Adrenal gland (tissue), 12 donors: ENCODE results near the gene PLXNA2. TPM values are rescaled to one million over a fixed set of nuclear protein-coding genes. Genes with fewer than 3 reads are reported as not detected.

Experiments
- DNase-seq, 7 donors: peaks; one replicate each; pipeline ENCODE4 v3.0.0-alpha.2; 2019 to 2020
- H3K27ac ChIP-seq, 5 donors: fragments of 200-600 bp; sonication (generic) in 4 of 5; 1 replicate in 3 of 5; 2 replicates in 2 of 5; pipeline versions ENCODE4 v1.5.1 to v1.8.0; 2016 to 2020; ENCODE audit warnings: mild to moderate bottlenecking in 1 of 5
- H3K27me3 ChIP-seq: fragments of 200-600 bp; 2 replicates; pipeline ENCODE4 v1.8.0; 2021
- H3K36me3 ChIP-seq, 2 donors: fragments of 200-600 bp; replicated peaks in 1 of 2; 1 replicate in 1 of 2; 2 replicates in 1 of 2; pipeline versions ENCODE4 v1.5.1 to v1.8.0; 2018 to 2022
- H3K4me1 ChIP-seq, 2 donors: fragments of 200-600 bp; replicated peaks in 1 of 2; 1 replicate in 1 of 2; 2 replicates in 1 of 2; pipeline versions ENCODE4 v1.5.1 to v1.8.0; 2018 to 2021
- H3K4me3 ChIP-seq, 4 donors: fragments of 200-600 bp; sonication (generic) in 3 of 4; one replicate each; pipeline ENCODE4 v1.5.1; 2016 to 2018
- H3K9me3 ChIP-seq, 3 donors: fragments of 200-600 bp; sonication (generic) in 1 of 3; replicated peaks in 1 of 3; 1 replicate in 2 of 3; 2 replicates in 1 of 3; pipeline versions ENCODE4 v1.5.1 to v1.8.0; 2016 to 2021
- POLR2A ChIP-seq, 2 donors: fragments of 450-650 bp; IDR thresholded peaks; one replicate each; pipeline ENCODE4 v1.6.1; 2017; ENCODE audit warnings: antibody characterized with exemption in 2 of 2, mild to moderate bottlenecking in 2 of 2, moderate library complexity in 1 of 2
- WGBS, 4 donors: extraction: QIAGEN DNeasy Blood & Tissue Kit in 2 of 4; methylation state at CpG; one replicate each; pipeline versions ENCODE4 v1.1.5 to v1.1.7; 2013 to 2017; 5-methylcytosine and 5-hydroxymethylcytosine counted together
- intact Hi-C, 2 donors: fragments of 100-400 bp; cut with DNase I; formaldehyde crosslinking; loops; one replicate each; pipeline versions ENCODE4 v1.14.1 to v1.15.0; 2022 to 2023
- polyA plus RNA-seq, 3 donors: library from polyadenylated mRNA; stranded (reverse); fragments of 200-250 nt in 2 of 3; fragments of 350-450 nt in 1 of 3; fragmentation: Illumina TruSeq in 1 of 3; extraction: RNeasy Lipid Tissue Mini Kit (QIAGEN cat#74804) in 1 of 3; gene quantifications; one replicate each; pipeline ENCODE4 v1.2.3, GENCODE V29; 2013 to 2014
- total RNA-seq, 9 donors: library from RNA; depleted of rRNA in 4 of 9; stranded (reverse); fragments of >200 nt in 4 of 9; fragments of 120-200 nt in 1 of 9; fragmentation: NEBNext Ultra II Directional in 1 of 9; extraction: Animal tissue kit (Norgen Biotek cat#: 25700) in 1 of 9; gene quantifications; one replicate each; pipeline versions ENCODE4 v1.1.0 to v1.2.4, GENCODE V29; 2013 to 2023
- TF ChIP-seq, protein P1 (sequence below), 6 experiments: fragments of 450-650 bp in 4 of 6; fragments of 200-600 bp in 2 of 6; sonication (generic) in 1 of 6; IDR thresholded peaks; 1 replicate in 5 of 6; 2 replicates in 1 of 6; pipeline versions ENCODE4 v1.5.1 to v1.8.0; 2016 to 2021; ENCODE audit warnings: antibody characterized with exemption in 6 of 6, mild to moderate bottlenecking in 2 of 6, moderate library complexity in 1 of 6
- donor health status: healthy with polysubstance abuse.
- donor health status: Bipolar disorder and iron deficiency.
- donor health status: DM: yes; HTN: yes; CAD: no.
- donor health status: DM: no; HTN: no; CAD: no.
- donor health status: DM: no; HTN: no; CAD: no.
- donor health status: DM: yes; HTN: yes; CAD: no.

The PLXNA2 gene
- total and polyA plus RNA-seq, 12 donors, result 2.7 to 9.4 (median 4.5) TPM

DNA sequence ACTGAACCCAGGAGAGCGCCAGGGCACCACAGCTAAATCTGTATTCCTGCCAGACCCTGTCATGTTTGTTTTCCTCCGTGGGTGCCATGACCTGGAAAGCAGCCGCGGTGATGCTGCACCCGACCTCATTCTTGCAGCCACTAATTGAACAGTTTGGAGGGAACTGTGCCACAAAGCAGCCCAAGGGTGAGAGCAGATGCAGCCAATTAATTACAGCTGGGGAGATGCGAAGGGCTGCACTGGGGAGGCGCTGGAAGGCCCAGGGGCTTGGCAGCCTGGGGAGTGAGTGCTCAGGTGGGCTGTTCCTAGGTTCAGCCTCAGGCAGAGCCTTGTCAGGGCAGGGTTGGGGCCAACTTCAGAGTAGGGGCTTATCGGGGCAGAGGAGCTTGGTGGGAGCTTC, 174.9 kb downstream of the PLXNA2 start:
- DNase-seq, result no peak
- Histone ChIP-seq H3K9me3 (no peaks in the 10 kb centered on the region), H3K4me3 (no peak overlapping the region), H3K27me3 (no peaks in the 10 kb centered on the region), H3K27ac (no peak overlapping the region), H3K4me1 (peaks cover 0 to 3% of the 10 kb centered on the region in 2 donors), H3K36me3 (no peaks in the 10 kb centered on the region)
- 76 to 89% (median 81%) methylated on average over 7 to 8 of the region's 8 CpGs for WGBS, 4 donors
- intact Hi-C loops, result no loop called here
- no peak for TF ChIP-seq POLR2A (IDR thresholded peaks at IDR 0.05)
- TF ChIP-seq, protein P1, sequence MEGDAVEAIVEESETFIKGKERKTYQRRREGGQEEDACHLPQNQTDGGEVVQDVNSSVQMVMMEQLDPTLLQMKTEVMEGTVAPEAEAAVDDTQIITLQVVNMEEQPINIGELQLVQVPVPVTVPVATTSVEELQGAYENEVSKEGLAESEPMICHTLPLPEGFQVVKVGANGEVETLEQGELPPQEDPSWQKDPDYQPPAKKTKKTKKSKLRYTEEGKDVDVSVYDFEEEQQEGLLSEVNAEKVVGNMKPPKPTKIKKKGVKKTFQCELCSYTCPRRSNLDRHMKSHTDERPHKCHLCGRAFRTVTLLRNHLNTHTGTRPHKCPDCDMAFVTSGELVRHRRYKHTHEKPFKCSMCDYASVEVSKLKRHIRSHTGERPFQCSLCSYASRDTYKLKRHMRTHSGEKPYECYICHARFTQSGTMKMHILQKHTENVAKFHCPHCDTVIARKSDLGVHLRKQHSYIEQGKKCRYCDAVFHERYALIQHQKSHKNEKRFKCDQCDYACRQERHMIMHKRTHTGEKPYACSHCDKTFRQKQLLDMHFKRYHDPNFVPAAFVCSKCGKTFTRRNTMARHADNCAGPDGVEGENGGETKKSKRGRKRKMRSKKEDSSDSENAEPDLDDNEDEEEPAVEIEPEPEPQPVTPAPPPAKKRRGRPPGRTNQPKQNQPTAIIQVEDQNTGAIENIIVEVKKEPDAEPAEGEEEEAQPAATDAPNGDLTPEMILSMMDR (IDR thresholded peaks at IDR 0.05), result no peak

DNA sequence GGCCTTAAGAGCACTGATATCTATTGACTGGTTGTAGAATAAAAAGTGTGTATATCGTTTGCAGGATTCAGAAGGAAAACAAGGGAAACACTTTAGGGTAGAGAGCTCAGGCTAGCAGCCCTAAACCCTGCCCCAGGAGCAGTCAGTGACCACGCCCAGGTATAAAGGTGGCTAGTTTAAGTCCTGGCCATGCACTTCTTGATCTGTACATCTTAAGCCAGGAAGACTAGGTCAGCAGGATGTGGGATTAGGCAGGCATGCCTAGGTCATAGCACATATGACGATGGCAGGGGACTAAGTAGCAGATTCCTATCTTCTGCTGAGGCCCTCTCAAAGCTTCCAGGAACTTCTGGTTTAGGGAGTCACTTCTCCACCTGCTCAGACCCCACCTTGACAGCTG, 175.3 kb downstream of the PLXNA2 start:
- H3K27me3 ChIP-seq, result no peaks in the 10 kb centered on the region
- H3K4me3 ChIP-seq, result no peak overlapping the region
- no peaks in the 10 kb centered on the region for H3K9me3 ChIP-seq
- intact Hi-C loops, result no loop called here
- H3K36me3 ChIP-seq, result no peaks in the 10 kb centered on the region
- no peak overlapping the region for H3K27ac ChIP-seq
- 76 to 92% (median 83%) methylated on average over 2 to 3 of the region's 3 CpGs for WGBS, 4 donors
- TF ChIP-seq, protein P1 (IDR thresholded peaks at IDR 0.05), result no peak
- no peak for TF ChIP-seq POLR2A (IDR thresholded peaks at IDR 0.05)
- H3K4me1 ChIP-seq, result peaks cover 0 to 3% of the 10 kb centered on the region in 2 donors
- no peak for DNase-seq

DNA sequence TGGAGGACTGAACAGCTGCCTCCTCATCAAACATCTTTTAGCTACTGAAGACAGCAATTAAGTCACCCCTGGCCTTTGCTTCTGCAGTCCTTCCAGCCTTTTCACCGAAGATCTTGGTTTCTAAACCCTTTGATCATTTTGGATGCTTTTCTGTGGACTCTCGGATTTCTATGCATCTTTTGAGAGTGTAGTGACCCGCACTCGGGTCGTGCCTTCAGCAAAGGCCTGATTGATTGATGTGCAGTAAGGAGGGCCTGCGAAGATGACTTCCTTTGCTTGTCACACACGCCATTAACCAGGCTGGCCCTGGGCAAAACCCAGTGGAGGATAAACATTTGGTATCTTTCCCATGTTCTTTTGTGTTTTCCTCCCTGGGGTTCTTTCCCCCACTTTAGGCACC, 175.8 kb downstream of the PLXNA2 start:
- TF ChIP-seq, protein P1 (IDR thresholded peaks at IDR 0.05), result no peak
- TF ChIP-seq POLR2A (IDR thresholded peaks at IDR 0.05), result no peak
- intact Hi-C loops, result no loop called here
- Histone ChIP-seq H3K27me3 (no peaks in the 10 kb centered on the region), H3K27ac (no peak overlapping the region), H3K9me3 (no peaks in the 10 kb centered on the region), H3K4me3 (no peak overlapping the region), H3K36me3 (no peaks in the 10 kb centered on the region), H3K4me1 (peaks cover 0 to 3% of the 10 kb centered on the region in 2 donors)
- no peak for DNase-seq
- WGBS, 4 donors, result 84 to 89% (median 88%) methylated on average over 7 of the region's 7 CpGs

DNA sequence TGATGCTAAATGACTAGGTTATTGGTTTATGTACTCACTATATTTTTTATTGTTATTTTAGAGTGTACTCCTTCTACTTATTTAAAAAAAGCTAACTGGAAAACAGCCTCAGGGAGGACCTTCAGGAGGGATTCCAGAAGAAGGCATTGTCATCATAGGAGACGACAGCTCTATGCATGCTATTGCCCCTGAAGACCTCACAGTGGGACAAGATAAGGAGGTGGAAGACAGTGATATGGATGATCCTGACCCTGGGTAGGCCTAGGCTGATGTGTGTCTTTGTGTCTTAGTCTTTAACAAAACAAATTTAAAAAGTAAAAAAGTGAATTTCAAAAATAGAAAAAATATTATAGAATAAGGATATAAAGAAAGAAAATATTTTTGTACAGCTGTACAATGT, 177.6 kb downstream of the PLXNA2 start:
- no peak for TF ChIP-seq POLR2A (IDR thresholded peaks at IDR 0.05)
- TF ChIP-seq, protein P1 (IDR thresholded peaks at IDR 0.05), result no peak
- Histone ChIP-seq H3K27ac (no peak overlapping the region), H3K9me3 (no peaks in the 10 kb centered on the region), H3K27me3 (no peaks in the 10 kb centered on the region), H3K36me3 (no peaks in the 10 kb centered on the region), H3K4me3 (no peak overlapping the region), H3K4me1 (peaks cover 0 to 3% of the 10 kb centered on the region in 2 donors)
- no peak for DNase-seq
- intact Hi-C loops, result no loop called here
- 74 to 89% (median 82%) methylated on average over 1 of the region's 1 CpG for WGBS, 4 donors
